Thymus (tissue), 2 donors: Measurements from ENCODE around the gene ITGA4. TPM values are rescaled to one million over a fixed set of nuclear protein-coding genes. Genes with fewer than 3 reads are reported as not detected.

Experiments
- polyA plus RNA-seq: library from polyadenylated mRNA; stranded (reverse); fragments of 200-250 nt; gene quantifications from one replicate; pipeline ENCODE4 v1.2.3, GENCODE V29; 2013
- total RNA-seq: library from RNA; stranded (reverse); fragments of 120-200 nt; gene quantifications from one replicate; pipeline ENCODE4 v1.2.4, GENCODE V29; 2013
- donor health status: healthy.

Gene ITGA4
- total and polyA plus RNA-seq, 2 donors, result 40.3 to 187 TPM

Other genes starting within 250 kb of the ITGA4 start
- 0.52 TPM for gene CERKL, start 199.7 kb downstream of the ITGA4 start, total RNA-seq
- gene CERKL, start 199.7 kb downstream of the ITGA4 start, polyA plus RNA-seq, result 2.4 TPM
- gene NEUROD1, start 223.1 kb downstream of the ITGA4 start, total RNA-seq, result 0.09 TPM
- 0.46 TPM for gene NEUROD1, start 223.1 kb downstream of the ITGA4 start, polyA plus RNA-seq